Stimulated activated CD4-positive, alpha-beta T cell treated with anti-CD3 and anti-CD28 coated beads, Interleukin-12 subunit alpha, Interleukin-12 subunit beta, amount 100 ng/mL, for 24 hours (primary cell): Measurements from ENCODE around the gene NKG7.
"Not testable (repeated sequence)": the region's sequence is repeated elsewhere in the genome, so short reads cannot be mapped to it uniquely, and the experiment has no call there.

Experiments
- DNase-seq, 2 experiments: peaks; one replicate each; pipeline ENCODE4 v3.0.0-alpha.2; 2020; ENCODE audit warnings: low read depth in 2 of 2

The NKG7 gene, protein sequence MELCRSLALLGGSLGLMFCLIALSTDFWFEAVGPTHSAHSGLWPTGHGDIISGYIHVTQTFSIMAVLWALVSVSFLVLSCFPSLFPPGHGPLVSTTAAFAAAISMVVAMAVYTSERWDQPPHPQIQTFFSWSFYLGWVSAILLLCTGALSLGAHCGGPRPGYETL

DNA sequence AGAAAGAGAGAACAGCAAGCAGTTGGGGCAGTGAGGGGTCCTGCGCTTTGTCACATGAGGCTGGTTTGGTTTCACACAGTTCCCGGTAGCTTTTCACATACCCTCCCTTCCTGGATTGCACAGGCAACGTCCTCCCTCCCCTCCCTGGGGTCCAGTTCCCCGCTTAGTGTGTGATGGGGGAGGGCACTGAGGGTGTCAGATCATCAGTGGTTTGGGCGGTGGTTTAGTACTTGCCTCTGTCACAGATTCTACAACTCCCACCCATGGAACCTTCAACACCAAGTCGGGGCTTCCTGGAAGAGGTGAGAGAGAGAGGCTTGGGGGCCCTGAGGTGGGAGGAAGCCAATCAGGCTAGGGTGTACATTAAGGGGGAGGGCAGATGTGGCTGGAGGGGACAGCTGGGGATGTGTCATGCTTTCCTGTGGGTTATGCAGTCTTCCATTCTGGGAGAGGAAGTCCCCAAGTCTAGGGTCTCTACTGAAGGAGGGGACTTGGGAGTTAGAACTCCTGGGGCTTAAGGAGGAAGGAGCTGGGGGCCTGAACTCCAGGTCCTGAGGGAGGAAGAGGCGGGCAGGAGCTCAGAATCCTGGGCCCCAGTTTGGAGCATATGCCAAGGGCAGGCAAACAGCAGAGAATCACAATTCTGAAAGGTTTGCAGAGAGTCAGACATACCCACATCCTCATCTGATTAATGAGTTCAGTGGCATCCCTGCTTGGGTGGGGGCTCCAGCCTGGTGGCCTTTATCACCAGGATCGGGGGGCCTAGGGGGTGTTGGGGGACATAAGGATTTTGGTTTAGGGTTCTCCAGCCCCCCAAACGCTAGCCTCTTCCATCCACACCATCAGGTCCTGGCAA lies at the start of gene NKG7:
Gene NKG7, minus strand, starts transcription at position 6 of the 856 bp plus-strand sequence. CDS start 119 bp downstream, outside the sequence.
- DNase-seq, result peak; percentile 56 to 76

DNA sequence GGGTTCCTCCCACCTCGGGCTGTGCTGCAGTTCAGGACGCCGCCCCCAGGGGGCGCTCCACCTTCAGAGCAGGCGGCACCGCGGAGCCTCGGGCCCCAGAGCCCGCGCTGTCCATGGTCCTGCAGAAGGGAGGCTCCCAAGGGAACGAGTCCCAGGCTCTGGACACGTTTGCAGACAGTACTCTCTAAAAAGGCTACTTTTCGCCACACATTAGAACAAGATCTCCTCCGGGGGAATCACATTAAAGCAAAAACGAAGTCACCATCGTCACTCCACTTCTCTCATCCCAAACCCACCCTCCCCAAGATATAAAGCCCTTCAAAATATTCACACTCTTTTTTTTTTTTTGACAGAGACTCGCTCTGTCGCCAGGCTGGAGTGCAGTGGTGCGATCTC lies 49.6 kb upstream of the NKG7 start:
- DNase-seq, result peak; percentile 67 to 91

DNA sequence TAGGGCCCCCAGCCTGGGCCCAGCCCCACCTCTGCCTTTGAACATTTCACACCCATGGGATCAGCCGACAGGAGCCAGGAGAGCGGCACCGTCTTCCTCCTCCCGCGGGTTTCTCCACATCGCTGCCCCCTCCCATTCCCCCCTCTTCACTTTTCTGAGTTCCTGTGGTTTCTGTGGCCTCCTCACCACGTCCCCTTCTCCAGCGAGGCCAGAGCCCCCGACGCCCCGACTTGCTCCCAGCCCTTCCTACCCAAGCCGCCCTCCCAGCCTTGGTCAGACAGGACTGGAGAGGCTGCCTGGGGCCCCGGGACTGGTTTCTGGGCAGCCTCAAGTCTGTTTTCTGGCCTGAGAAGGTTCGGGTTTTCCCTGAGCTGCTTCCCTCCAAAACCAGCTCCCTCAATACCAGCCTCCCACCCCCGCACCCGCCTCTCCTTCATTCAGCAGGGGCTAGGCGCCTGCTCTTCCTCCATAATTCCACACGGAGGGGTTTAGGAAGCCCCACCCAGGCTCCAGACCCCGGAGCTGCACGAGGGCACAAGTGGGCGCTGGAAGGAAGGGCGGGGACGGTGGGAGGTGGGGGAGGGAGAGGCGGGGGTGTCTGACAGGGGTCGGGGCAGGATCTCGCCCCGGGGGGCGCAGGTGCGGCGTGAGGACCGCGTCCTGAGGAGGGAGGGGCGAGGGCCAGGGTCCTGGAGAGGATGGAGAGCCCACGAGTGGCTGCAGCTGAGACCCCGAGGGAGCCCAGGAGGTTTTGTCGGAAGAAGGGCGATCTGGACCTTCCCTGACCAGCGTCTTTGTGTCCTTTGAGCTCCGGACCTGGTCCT lies 49.0 kb upstream of the NKG7 start:
- no peak for DNase-seq

DNA sequence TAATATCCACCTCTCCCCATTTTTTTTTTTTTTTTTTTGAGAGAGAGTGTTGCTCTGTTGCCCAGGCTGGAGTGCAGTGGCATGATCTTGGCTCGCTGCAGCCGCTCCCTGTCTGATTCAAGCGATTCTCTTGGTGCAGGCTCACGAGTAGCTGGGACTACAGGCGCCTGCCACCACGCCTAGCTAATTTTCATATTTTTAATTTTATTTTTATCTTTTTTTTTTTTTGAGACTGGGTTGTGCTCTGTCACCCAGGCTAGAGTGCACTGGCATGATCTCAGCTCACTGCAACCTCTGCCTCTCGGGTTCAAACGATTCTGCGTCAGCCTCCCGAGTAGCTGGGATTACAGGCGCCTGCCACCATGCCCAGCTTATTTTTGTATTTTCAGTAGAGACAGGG lies 48.1 kb upstream of the NKG7 start:
- DNase-seq, result not testable (repeated sequence)

DNA sequence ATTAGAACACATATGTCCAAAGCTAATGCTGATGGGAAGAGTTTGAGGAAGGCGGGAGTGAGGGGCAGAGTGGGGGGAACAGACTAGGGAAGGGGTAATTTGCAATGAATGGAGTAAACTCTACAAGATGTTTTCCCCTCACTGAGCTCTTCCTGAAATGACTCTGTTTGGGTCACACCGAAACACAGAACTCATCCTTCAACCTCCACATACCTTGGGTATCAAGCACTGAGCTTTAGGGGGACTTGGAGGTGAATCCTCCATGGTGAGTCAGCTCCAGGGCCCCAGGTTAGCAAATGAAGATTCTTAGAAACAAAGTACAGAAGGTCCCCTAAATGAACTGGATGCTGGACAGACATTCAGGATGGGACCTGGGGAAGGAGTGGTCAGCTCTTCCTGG lies 46.3 kb upstream of the NKG7 start:
- no peak for DNase-seq

DNA sequence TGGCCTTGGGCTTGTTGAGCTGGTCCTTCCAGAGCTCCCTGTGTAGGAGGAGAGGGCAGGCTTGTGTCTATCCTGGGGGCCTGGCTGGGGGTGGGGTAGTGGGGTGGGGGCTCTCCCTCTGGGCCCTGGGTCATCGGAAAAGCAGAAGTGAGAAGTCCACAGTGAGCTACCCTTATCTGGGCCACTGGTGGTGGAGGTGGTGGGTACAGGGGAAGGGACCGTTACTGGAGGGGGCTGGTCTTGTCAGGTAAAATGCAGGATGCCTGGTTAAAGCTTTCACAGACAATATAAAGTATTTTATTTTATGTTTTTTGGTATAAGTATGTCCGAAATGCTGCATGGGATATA lies 45.3 kb upstream of the NKG7 start:
- DNase-seq, result no peak

DNA sequence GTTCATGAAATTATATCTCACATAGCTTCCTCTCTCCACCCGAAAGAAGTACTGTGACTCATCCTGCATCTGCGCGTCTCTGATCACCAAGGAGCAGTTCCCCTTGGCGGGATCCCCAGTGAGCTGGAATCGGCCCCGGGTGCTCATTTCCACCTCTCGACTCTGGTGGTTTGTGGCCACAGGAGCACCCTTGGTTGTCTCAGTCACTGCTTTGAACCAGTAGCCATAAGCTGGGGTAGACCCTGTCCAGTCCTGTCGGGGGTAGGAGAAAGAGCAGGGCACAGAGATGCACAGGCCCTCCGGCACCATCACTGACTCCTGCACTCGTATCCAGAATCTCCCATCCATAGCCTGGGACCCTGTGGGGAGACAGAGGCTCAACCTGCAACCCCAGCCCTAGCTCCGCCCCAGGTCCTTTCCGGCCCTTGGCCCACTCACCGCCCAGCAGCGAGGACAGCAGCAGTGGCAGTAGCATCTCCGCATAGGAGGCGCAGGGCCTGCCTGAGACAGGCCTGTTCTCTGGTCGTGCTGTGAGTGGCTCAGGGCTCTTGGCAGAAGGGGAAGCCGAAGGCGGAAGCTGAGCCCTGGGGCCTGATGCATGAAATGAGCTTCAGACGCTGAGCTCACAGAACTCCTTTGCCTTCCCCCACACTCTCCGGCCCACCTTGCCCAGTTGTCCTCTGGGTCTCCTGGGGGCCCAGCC lies 44.8 kb upstream of the NKG7 start, which contains the start of gene SIGLEC10:
Gene SIGLEC10, minus strand, starts transcription at position 536 of the 703 bp plus-strand sequence. Its CDS starts 61 bp downstream, at position 475.
- peak in 1 of 2 experiments; percentile 34 for DNase-seq

DNA sequence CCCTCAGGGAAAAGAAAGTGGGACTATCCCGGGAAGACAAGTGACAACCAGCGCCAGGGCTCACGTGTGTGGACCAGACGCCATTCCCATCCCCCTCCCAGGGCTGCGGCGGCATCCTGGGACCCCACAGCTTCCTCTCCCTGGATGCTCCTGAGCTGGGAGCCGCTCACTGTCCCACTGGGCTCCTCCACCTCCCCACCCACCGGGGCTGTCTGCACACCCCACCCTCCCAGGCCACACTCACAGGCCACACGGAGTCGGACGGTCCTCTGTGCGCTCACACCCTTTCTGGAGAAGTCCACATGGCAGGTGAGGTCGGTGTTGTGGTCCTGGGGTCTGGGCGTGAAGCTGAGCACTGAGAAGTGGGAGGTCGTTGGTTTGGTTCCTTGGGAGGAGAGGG lies 44.0 kb upstream of the NKG7 start:
- not testable (repeated sequence) for DNase-seq

DNA sequence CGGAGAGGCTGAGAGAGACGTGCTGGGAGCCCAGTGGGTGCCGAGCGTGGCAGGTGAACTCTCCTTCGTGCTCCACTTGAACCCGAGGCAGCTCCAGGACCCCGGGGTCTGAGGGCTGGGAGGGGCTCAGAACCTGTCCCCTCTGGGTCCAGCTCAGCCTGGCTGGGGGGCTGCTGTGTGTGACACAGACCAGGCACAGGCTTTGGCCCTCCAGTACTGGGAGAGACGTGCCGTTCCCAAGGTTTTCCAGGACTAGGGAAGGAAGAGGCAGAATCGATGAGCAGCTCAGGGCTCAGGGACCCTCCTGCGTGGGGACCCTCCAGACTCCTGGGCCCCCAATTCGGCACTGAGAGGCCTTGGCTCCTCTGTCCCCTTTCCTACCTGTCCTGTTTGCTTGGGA lies 42.7 kb upstream of the NKG7 start:
- DNase-seq, result no peak

DNA sequence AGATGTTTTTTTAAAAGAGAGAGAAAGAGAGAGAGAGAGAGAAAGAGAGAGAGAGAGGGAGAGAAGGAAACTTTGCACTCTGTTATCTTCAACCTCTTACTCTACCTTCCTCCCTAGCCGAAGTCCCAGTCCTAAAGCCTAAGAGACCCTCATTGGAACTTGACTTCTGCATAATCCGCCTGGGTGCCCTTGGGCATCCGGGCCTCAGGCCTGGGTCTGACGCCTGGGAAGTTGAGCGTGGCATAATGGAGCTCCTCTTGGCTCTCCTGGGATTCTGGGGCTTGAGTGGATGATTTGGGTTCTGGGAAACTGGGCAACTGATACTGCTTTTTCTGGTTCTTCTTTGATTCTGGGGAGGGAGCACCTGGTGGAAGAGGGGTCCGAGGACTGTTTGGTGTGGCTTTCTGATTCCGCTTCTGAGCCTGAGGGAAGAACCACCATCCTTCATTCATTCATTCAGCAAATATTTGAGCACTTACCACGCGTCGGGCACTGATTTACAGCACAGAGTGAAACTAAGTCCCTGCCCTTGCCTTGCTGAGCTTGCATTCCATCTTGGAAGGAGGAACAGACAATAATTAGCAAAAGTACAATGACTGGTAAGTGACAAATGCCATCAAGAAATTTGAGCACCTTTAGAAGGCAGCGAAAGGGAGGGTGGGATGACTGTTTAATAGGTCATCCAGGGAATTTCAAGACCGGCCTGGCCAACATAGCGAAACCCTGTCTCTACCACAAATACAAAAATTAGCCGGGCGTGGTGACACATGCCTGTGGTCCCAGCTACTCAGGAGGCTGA lies 38.7 kb upstream of the NKG7 start:
- no peak for DNase-seq

DNA sequence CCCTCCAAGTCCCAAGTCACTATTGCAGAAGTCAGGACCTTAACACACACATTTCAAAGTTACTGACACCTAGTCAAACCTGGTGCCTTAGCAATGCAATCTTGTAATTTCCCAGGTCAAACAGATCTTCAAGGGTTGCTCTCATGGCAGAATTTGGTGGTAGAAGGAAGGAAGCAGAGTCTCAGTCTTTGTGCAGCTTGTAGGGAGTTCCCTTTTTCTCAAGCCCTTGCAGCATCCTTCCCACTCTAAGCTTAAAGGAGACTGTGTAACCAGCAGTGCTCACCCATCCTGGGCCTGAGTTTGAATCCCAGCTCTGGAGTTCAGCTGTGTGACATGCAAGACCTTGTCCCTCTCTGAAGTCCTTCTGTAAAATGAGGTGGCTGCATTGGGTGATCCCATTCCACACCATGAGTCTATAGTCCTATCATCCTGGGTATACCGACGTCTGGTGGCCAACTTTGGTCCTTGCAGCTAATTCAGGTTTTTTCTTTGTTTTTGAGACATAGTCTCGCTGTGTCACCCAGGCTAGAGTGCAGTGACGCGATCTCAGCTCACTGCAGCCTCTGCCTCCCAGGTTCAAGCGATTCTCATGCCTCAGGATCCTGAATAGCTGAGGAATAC lies 35.2 kb upstream of the NKG7 start:
- DNase-seq, result no peak

DNA sequence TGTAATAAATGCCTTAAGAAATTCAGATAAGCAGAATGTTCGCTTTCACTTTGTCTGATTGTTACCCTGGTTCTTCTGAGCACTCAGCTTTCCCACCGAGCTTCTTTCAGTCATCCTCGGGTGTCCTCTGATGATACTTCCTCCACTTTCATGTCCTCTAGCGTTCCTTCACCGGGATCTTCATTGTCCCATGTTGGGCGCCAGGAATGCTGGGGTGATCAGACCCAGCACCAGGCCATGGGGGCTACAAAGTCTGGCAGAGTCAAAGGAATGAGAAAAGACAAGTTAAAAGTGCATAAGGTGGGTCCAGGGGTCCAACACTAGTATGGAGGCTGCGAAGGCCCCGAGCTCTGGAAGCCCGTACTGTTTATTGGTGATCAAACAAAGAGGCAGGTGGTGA lies 29.7 kb upstream of the NKG7 start:
- DNase-seq, result no peak

DNA sequence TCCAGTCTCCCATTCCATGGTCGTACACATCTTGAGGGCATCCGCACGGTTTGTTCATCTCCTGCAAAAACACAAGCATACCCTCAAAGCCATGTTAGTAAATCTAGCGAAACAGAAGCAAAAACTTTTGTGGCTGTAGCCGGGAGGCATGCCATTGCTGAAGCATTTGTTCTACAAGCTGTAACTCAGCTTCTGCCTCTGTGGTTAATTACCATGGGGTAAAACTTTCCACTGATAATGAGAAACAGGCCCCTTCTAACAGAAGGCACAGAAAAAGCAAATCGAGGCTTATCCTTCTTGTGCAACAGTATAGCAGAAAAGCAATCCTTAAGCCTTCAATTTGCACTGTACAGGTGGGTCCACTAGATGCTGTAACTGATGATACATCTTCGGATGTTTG lies 27.5 kb upstream of the NKG7 start:
- DNase-seq, result not testable (repeated sequence)

DNA sequence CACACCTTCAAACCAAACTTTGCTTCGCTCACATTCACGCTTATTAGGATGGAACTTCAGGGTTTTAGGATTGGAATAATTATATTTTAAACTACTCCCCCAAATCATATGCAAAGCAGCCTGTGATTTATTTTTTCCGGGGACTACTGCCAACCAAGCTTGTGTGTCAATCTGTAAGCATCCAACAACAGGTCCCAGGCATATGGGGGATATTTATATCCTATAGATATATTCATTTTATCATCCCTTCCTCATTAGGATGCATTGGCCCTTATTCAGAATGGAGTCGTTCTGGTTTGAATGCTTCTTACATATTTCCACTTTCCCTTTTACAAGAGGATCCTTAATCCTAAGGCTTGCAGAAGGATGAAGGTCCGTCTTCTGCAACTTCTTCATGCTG lies 26.8 kb upstream of the NKG7 start:
- DNase-seq, result no peak

DNA sequence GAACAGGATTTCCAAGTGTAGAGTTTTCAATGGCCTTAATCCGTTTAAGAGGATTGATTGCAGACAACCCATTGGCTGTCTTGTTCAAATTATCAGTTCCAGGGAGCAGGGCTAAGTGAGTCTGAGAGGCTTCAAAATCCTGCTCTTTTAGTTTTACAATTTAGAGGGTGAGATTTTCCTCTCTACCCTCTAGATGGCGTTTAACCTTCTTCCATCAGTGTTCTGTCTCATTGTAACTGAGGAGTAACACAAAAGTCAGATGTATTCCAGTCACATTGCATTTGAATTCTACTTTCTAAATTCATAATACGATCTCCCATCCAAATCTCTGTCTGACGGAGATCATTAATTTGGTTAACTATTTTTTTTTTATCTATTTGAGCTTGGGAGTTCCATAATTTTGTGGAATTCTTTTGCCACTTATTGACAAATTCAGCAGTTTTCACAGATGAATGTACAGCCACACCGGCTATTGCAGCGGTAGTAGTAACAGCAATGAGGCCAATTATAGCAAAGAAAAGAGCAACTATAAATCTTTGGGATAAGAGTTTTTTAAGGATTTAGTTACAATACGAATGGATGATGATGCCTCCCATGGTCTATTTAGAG lies 25.7 kb upstream of the NKG7 start:
- DNase-seq, result no peak

DNA sequence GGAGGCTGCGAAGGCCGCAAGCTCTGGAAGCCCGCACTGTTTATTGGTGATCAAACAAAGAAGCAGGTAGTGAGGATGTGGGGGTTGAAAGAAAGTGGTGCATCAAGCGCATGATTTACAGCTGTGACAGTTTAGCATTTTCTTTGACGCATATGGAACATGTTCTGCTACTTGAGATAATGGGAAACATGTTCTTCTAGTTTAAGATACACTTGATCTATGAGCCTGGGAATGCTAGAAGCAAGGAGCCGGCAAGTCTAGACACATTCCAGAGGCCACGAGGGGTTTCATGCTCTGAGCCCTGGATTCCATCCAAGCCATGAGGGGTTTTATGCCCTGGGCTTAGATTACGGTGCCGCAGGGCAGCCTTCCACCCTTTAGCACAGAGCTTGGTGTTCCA lies 25.0 kb upstream of the NKG7 start:
- DNase-seq, result not testable (repeated sequence)

DNA sequence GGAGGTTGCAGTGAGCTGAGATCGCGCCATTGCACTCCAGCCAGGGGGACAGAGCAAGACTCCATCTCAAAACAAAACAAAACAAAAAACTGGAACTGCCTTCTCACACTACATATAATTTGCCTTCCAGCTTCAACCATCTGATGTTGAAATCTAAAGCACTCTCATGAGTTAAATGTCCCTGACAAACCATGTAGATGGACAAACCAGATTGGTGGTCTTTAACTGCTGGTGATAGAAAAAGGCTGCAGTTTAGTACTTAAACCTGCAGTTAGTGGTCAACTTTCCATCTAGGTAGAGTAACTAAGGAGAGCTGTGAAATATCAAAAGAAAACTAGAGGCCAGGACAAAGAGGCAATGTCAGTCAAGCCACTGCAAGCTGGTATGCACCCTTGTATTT lies 23.7 kb upstream of the NKG7 start:
- no peak for DNase-seq

DNA sequence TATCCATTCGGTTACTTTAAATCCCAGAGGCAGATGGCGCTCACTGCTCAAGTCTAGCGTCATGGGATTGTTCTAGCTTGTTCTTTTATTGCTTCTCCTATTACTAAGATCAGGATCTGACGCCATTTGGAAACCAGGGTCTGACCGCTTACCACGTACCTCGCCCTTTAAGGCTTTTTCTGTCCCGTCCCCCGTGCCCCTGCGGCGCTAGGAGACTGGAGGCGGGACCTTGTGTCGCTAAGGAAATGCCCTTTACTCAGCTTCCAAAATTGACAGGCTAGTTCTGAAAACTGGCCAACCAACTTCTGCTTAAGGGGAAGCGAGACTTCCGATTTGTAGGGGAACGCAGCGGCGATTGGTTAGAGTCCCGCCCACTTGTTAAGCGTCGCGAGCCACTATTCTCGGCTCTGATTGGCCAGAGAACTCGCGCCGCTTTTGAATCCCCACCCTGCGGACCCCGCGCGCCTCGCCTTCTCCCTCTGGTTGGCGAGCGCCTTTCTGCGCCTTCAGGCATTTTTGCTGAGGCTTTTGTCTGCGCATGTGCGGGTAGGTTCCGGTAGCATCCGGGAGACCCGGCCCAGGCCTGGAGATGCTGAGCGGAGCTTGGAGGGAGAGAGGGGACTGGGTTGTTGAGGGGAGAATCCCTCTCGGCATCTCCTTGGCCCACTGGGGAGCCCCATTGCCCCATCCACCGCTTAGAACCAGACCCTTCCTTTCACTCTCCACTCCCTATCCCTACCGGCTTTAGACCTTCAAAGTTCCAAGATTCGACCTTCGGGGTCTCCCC lies 21.8 kb upstream of the NKG7 start:
- peak; percentile 78 to 93 for DNase-seq

DNA sequence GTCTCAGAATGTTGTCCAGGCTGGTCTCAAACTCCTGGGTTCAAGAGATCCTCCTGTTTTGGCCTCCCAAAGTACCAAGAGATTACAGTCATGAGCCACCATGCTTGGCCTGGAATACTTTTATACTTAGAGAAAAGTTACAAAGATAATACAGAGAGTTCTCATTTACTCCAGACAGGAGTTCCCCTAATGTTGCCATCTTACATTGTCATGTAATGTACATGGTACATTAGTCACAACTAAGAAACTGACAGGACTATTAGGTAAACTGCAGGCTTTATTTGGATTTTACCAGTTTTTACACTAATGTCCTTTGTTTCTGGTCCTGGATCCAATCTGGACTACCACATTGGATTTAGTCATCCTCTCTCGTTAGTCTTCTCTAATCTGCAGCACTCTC lies 20.2 kb upstream of the NKG7 start:
- no peak for DNase-seq
